ENCODE data around the gene ST8SIA6. TPM values are rescaled to one million over a fixed set of nuclear protein-coding genes. Genes with fewer than 3 reads are reported as not detected.

ST8SIA6 gene
- total RNA-seq, 1 donor from 2014 or later: 0.53 TPM

DNA sequence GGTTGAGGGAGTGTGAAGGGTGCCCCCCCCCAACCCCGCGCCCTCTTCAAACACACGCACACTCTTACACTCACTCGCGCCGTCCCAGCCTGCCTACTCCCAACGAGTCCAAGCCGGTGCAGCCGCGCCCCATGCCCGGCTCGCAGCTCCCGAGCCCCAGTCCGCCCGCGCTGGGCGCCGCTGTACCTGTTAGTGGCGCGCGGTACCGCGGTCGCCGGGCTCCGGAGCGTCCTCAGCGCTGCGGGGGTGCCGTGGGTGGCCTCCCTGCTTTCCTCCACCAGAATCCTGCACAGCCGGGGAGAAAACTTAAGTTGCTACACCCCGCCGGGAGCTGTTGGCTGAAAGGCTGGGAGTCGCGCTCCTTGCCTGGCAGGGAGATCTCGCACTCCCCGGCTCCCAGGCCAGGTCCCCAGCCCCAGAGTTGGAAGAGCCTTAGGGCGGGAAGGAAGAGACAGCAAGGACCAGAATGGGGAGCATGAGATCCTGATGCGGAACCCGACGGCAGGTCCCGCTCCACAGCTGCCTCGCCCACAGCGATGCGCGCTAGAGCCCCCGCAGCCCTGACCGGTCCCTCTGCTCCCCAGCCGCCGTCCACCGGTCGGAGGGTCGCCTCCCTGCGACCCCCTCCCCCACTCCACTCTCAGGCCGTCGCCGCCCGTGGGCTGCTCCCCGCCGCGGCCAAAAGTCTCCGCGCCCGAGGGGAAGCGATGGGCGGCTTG lies 863 bp downstream of the ST8SIA6 start:
- DNase-seq (ENCODE audit: low read depth) (peak; percentile 39), FAIRE-seq (no peak)
- Histone ChIP-seq H3K27me3 (ENCODE audit: control insufficient read depth, insufficient read depth, low read length) (no peaks in the 10 kb centered on the region), H3K4me3 (ENCODE audit: low read depth, low read length) (peak overlapping the region; percentile 27), H3K36me3 (ENCODE audit: control insufficient read depth, insufficient read depth, low read length) (no peaks in the 10 kb centered on the region)
- TF ChIP-seq CTCF (IDR thresholded peaks at IDR 0.05; ENCODE audit: insufficient read depth, low read length, severe bottlenecking): no peak

GRCh38 chr10:17453035-17453372 lies 1.4 kb downstream of the ST8SIA6 start:
- Histone ChIP-seq H3K4me3 (ENCODE audit: low read depth, low read length) (peak overlapping the region; percentile 27), H3K36me3 (ENCODE audit: control insufficient read depth, insufficient read depth, low read length) (no peaks in the 10 kb centered on the region), H3K27me3 (ENCODE audit: control insufficient read depth, insufficient read depth, low read length) (no peaks in the 10 kb centered on the region)
- DNase-seq (ENCODE audit: low read depth): no peak
- no peak for TF ChIP-seq CTCF (IDR thresholded peaks at IDR 0.05; ENCODE audit: insufficient read depth, low read length, severe bottlenecking)
- no peak for FAIRE-seq

GRCh38 chr10:17452060-17452841 lies 2.1 kb downstream of the ST8SIA6 start:
- FAIRE-seq (no peak), DNase-seq (ENCODE audit: low read depth) (no peak)
- Histone ChIP-seq H3K27me3 (ENCODE audit: control insufficient read depth, insufficient read depth, low read length) (no peaks in the 10 kb centered on the region), H3K36me3 (ENCODE audit: control insufficient read depth, insufficient read depth, low read length) (no peaks in the 10 kb centered on the region), H3K4me3 (ENCODE audit: low read depth, low read length) (no peak overlapping the region)
- TF ChIP-seq CTCF (IDR thresholded peaks at IDR 0.05; ENCODE audit: insufficient read depth, low read length, severe bottlenecking): no peak

GRCh38 chr10:17450024-17450423 lies 4.4 kb downstream of the ST8SIA6 start:
- no peak for TF ChIP-seq CTCF (IDR thresholded peaks at IDR 0.05; ENCODE audit: insufficient read depth, low read length, severe bottlenecking)
- H3K4me3 ChIP-seq (ENCODE audit: low read depth, low read length): no peak overlapping the region
- no peaks in the 10 kb centered on the region for H3K27me3 ChIP-seq (ENCODE audit: control insufficient read depth, insufficient read depth, low read length)
- DNase-seq (ENCODE audit: low read depth) (no peak), FAIRE-seq (no peak)
- H3K36me3 ChIP-seq (ENCODE audit: control insufficient read depth, insufficient read depth, low read length): no peaks in the 10 kb centered on the region

GRCh38 chr10:17445400-17445998 lies 8.9 kb downstream of the ST8SIA6 start:
- no peak for TF ChIP-seq CTCF (IDR thresholded peaks at IDR 0.05; ENCODE audit: insufficient read depth, low read length, severe bottlenecking)
- DNase-seq (ENCODE audit: low read depth): peak; percentile 35
- Histone ChIP-seq H3K27me3 (ENCODE audit: control insufficient read depth, insufficient read depth, low read length) (no peaks in the 10 kb centered on the region), H3K36me3 (ENCODE audit: control insufficient read depth, insufficient read depth, low read length) (no peaks in the 10 kb centered on the region), H3K4me3 (ENCODE audit: low read depth, low read length) (no peak overlapping the region)
- FAIRE-seq: no peak

Measured in bronchial epithelial cell (primary cell).